Osteoblast (primary cell): Measurements from ENCODE around the gene LIPC. TPM values are rescaled to one million over a fixed set of nuclear protein-coding genes. Genes with fewer than 3 reads are reported as not detected.

Experiments used
- DNase-seq: peaks from one replicate; pipeline ENCODE4 v3.0.0; 2011; ENCODE audit warnings: low spot score, mixed read lengths; ENCODE audit not compliant: insufficient read length; ENCODE audit errors: missing footprints
- H2AFZ ChIP-seq: 2 replicates; pipeline ENCODE4 v1.6.0; 2011; ENCODE audit warnings: mild to moderate bottlenecking, low read length
- H3K27ac ChIP-seq: 2 replicates; pipeline ENCODE4 v1.5.1; 2011; ENCODE audit warnings: mild to moderate bottlenecking, low read depth, low read length, moderate library complexity
- H3K27me3 ChIP-seq: 2 replicates; pipeline ENCODE4 v1.6.0; 2012; ENCODE audit warnings: mild to moderate bottlenecking, control low read depth, inconsistent platforms, low read length, moderate library complexity; ENCODE audit not compliant: insufficient read depth
- H3K36me3 ChIP-seq: 2 replicates; pipeline ENCODE4 v1.5.1; 2011; ENCODE audit warnings: mild to moderate bottlenecking, low read length, control low read depth, moderate library complexity; ENCODE audit not compliant: insufficient read depth
- H3K4me1 ChIP-seq: 2 replicates; pipeline ENCODE4 v1.5.1; 2011; ENCODE audit warnings: mild to moderate bottlenecking, low read length, control low read depth, moderate library complexity; ENCODE audit not compliant: insufficient read depth
- H3K4me2 ChIP-seq: 2 replicates; pipeline ENCODE4 v1.6.0; 2011; ENCODE audit warnings: mild to moderate bottlenecking, low read length; ENCODE audit not compliant: insufficient read depth
- H3K4me3 ChIP-seq: fragments of 200-600 bp; sonication (generic); 3 replicates; pipeline ENCODE4 v1.5.1; 2012; ENCODE audit warnings: mild to moderate bottlenecking, low read length, inconsistent platforms; ENCODE audit not compliant: insufficient read depth
- H3K79me2 ChIP-seq: 2 replicates; pipeline ENCODE4 v1.6.0; 2012; ENCODE audit warnings: mild to moderate bottlenecking, low read length, control low read depth, inconsistent platforms; ENCODE audit not compliant: insufficient read depth
- H3K9me3 ChIP-seq: 2 replicates; pipeline ENCODE4 v1.5.1; 2011; ENCODE audit warnings: low read depth, low read length, control low read depth
- H4K20me1 ChIP-seq: 2 replicates; pipeline ENCODE4 v1.6.0; 2012; ENCODE audit warnings: mild to moderate bottlenecking, low read length, control low read depth; ENCODE audit not compliant: insufficient read depth
- total RNA-seq: library from RNA; depleted of rRNA; stranded (reverse); fragments of >200 nt; gene quantifications from 2 replicates; pipeline ENCODE4 v1.2.3, GENCODE V29; 2012
- TF ChIP-seq, protein P1 (sequence below): IDR thresholded peaks from 2 replicates; pipeline ENCODE4 v1.5.1; 2011; ENCODE audit warnings: mild to moderate bottlenecking, low read depth, low read length, moderate library complexity; ENCODE audit errors: extremely low read depth

Gene LIPC
- total RNA-seq, 1 donor, result 1.1 TPM

DNA sequence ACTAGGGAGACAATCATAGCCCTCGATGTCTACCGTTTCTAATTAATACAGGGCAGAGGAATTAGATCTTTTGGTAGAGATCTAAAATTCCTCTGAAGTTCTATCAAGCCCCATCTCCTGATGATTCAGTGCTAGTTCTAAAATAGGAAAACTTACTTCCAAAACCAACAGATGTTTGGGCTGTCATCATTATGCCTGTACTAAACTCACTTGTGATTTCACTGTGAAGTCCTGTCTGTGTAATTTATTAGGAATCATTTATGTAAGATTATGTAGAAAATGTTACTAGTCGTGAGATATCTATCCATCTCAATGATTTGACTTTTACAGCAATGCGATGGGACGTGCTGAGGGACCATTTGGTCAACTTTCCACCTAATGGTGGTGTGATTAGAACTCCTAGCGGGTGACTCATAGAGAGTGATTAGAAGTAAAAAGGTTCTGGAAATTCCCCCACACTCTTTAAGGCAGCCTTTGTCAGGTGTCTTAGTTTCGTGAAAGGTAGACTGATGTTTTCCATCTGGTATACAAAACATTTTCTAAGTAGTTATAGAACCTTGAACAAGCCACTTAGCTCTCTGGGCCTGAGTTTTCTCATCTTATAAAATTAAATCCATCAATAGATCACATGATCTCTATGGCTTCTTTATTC, 34.2 kb downstream of the LIPC start:
- H3K27ac ChIP-seq, result no peak overlapping the region
- H3K4me2 ChIP-seq, result no peak overlapping the region
- H2AFZ ChIP-seq, result no peak overlapping the region
- TF ChIP-seq, protein P1, sequence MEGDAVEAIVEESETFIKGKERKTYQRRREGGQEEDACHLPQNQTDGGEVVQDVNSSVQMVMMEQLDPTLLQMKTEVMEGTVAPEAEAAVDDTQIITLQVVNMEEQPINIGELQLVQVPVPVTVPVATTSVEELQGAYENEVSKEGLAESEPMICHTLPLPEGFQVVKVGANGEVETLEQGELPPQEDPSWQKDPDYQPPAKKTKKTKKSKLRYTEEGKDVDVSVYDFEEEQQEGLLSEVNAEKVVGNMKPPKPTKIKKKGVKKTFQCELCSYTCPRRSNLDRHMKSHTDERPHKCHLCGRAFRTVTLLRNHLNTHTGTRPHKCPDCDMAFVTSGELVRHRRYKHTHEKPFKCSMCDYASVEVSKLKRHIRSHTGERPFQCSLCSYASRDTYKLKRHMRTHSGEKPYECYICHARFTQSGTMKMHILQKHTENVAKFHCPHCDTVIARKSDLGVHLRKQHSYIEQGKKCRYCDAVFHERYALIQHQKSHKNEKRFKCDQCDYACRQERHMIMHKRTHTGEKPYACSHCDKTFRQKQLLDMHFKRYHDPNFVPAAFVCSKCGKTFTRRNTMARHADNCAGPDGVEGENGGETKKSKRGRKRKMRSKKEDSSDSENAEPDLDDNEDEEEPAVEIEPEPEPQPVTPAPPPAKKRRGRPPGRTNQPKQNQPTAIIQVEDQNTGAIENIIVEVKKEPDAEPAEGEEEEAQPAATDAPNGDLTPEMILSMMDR, result no peak
- H3K4me3 ChIP-seq, result no peak overlapping the region
- no peaks in the 10 kb centered on the region for H3K27me3 ChIP-seq
- no peaks in the 10 kb centered on the region for H3K36me3 ChIP-seq
- no peak for DNase-seq
- H3K9me3 ChIP-seq, result no peaks in the 10 kb centered on the region
- peaks cover 11% of the 10 kb centered on the region for H3K4me1 ChIP-seq
- H3K79me2 ChIP-seq, result no peaks in the 10 kb centered on the region
- H4K20me1 ChIP-seq, result no peaks in the 10 kb centered on the region

DNA sequence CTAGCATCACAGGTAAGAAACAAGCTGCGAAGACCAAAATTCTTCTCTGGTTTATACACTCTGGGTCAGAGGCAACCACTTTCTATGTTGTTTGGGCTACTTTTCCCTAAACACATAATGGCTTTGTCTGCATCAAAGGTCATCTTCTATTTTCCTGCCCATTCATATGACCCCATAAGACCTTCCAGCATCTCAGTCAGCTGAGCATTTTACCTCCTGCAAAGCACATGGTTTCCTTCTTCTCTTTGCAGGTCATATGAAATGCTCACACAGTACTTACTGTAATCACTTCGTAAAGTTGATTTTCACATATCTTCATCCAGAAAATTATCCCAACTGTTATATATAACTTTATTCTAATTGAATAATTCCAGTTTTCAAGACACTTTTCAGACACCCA, 34.8 kb downstream of the LIPC start:
- Histone ChIP-seq H3K4me3 (no peak overlapping the region), H2AFZ (no peak overlapping the region), H3K9me3 (no peaks in the 10 kb centered on the region), H3K36me3 (no peaks in the 10 kb centered on the region), H3K27me3 (no peaks in the 10 kb centered on the region), H3K4me2 (no peak overlapping the region), H3K4me1 (peaks cover 11% of the 10 kb centered on the region), H3K79me2 (no peaks in the 10 kb centered on the region), H4K20me1 (no peaks in the 10 kb centered on the region), H3K27ac (no peak overlapping the region)
- DNase-seq, result no peak
- TF ChIP-seq, protein P1, result no peak

DNA sequence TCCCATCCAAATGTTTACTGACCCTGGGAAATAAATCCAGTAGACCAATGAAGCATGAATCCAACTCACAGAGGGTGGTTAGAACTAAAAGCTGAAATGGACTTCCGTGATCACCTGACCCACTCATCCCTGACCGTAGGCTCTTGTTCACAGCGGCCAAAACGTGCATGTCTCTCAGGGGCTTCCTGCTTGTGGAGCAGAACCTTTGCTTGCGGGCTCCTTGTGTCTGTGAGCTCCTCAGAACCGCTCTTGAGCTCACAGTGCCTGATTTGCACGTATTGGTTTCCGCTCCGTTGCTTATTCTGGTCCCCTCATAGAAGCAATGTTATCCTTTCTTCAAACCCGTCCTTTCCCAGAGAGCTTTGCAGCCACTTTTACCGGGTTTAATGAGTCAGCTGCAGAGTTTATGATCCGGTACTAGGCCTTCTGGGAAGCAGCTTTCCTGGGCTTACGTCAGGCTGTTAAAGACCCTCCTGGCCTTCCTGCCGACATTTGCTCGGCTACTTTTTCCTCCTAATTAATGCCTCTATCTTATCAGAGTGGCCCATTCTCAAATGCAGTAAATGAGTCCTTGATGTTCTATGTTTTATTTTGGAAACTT, 35.4 kb downstream of the LIPC start:
- Histone ChIP-seq H3K27me3 (no peaks in the 10 kb centered on the region), H2AFZ (no peak overlapping the region), H4K20me1 (no peaks in the 10 kb centered on the region), H3K27ac (no peak overlapping the region), H3K79me2 (no peaks in the 10 kb centered on the region), H3K4me3 (no peak overlapping the region), H3K4me1 (peaks cover 11% of the 10 kb centered on the region), H3K9me3 (no peaks in the 10 kb centered on the region), H3K36me3 (no peaks in the 10 kb centered on the region), H3K4me2 (no peak overlapping the region)
- DNase-seq, result no peak
- TF ChIP-seq, protein P1, result no peak

DNA sequence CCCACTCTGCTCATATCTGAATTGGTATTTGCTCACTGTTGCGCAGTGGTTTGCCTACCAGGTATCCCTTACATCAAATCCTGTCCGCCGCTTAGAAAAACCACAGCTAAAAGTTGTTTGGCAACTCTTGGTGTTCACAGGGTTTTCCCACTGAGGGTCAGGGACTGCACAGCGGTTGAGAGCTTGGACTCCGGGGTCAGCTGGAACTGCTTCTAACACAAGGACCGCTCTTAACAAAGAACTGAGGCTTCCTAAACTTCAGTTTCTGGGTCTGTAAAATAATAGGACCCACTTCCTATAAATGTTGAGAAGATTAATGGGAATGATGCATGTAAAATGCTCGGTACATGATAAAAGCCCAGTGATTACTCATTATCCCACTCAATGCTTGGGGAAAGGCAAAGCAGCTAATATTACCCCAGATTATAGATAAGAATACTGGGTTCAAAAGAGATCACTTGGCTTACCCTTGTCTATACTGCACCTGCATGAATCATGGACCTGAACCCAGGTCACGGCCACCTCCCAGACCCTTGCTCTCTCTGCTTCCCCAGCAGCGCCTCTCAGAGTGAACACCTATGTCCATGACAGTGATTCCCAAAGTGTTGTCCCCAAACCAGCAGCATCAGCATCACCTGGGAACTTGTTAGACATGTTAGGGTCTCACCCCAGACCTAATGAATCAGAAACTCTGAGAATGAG, 36.1 kb downstream of the LIPC start:
- DNase-seq, result no peak
- Histone ChIP-seq H3K27ac (no peak overlapping the region), H3K36me3 (no peaks in the 10 kb centered on the region), H3K9me3 (no peaks in the 10 kb centered on the region), H3K79me2 (no peaks in the 10 kb centered on the region), H2AFZ (no peak overlapping the region), H4K20me1 (no peaks in the 10 kb centered on the region), H3K4me3 (no peak overlapping the region), H3K4me1 (peaks cover 14% of the 10 kb centered on the region), H3K27me3 (no peaks in the 10 kb centered on the region), H3K4me2 (no peak overlapping the region)
- TF ChIP-seq, protein P1, result no peak
